Kidney capillary endothelial cell (primary cell): ENCODE measurements around the gene UNC13A.
"Not testable (repeated sequence)": the region's sequence is repeated elsewhere in the genome, so short reads cannot be mapped to it uniquely, and the experiment has no call there.

Experiments
- DNase-seq: peaks from one replicate; pipeline ENCODE4 v3.0.0-alpha.2; 2018; ENCODE audit warnings: low spot score

The UNC13A gene

GRCh38 chr19:17604372-17605025 is 83.7 kb downstream of the UNC13A start:
- no peak for DNase-seq

GRCh38 chr19:17602872-17603510 is 85.2 kb downstream of the UNC13A start:
- no peak for DNase-seq

DNA sequence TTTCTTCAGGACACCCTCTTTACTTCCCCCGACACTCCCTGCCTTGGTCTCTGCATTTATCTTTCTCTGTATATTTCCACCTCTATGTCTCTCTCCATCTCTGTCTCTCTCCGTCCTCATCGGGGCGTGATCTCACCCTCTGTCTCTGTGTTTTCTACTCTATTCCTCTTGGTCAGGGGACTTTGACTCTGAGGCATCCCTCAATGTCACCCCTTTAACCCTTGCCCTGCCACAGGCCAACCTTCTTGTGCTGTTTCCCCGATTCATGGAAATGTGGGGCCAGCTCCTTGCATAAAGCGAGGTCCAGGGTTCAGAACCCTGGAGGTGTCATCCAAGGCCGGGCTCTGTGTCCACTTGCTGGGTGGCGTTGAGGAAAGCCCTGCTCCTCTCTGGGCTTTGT is 85.9 kb downstream of the UNC13A start:
- DNase-seq, result no peak

GRCh38 chr19:17601683-17602082 is 86.5 kb downstream of the UNC13A start:
- DNase-seq, result no peak

GRCh38 chr19:17599780-17600179 is 88.4 kb downstream of the UNC13A start:
- DNase-seq, result no peak

DNA sequence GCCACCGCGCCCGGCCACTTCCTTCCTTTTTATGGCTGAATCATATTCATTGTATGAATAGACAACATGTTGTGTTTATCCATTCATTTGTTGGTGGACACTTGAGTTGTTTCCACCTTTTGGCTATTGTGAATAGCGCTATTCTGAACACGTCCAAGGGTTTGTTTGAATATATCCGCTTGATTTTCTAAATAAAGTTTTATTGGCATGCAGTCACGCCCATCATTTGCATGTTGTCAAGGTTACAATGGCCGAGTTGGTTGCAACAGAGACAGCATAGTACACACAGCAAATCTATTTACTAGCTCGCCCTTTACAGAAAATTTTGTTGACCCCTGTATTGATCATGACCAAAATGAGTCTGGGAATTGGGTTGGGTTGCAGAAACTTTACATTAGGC is 89.2 kb downstream of the UNC13A start:
- no peak for DNase-seq

GRCh38 chr19:17598063-17598462 is 90.1 kb downstream of the UNC13A start:
- not testable (repeated sequence) for DNase-seq

DNA sequence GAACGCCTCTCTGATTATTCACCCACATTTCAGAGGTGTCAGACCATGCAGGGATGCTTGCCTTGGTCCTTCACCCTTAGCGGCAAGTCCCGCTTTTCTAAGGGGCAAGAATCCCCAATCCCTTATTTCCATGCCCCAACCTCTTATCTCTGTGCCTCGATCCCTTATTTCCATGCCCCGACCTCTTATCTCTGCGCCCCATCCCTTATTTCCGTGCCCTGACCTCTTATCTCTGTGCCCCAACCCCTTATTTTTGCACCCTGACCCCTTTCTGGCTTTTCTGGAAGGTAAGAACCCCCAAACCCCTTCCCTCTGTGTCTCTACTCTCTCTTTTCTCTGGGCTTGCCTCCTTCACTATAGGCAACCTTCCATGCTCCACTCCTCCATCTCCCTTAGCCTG is 93.9 kb downstream of the UNC13A start:
- DNase-seq, result not testable (repeated sequence)

- DNase-seq, result no peak
Observed at GRCh38 chr19:17590866-17591265, 97.3 kb downstream of the UNC13A start.

DNA sequence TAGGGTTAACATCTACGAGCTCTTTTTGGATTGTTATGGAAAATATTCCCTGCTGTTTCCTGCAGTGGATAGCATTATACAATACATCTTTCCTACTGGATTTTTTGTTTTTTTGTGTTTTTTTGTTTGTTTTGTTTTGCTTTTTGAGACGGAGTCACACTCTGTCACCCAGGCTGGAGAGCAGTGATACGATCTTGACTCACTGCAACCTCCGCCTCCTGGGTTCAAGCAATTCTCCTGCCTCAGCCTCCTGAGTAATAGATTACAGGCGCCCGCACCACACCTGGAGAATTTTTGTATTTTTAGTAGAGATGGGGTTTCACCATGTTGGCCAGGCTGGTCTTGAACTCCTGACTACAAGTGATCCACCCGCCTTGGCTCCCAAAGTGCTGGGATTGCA is 102.8 kb downstream of the UNC13A start:
- not testable (repeated sequence) for DNase-seq

GRCh38 chr19:17584132-17584531 is 104.0 kb downstream of the UNC13A start:
- DNase-seq, result no peak

DNA sequence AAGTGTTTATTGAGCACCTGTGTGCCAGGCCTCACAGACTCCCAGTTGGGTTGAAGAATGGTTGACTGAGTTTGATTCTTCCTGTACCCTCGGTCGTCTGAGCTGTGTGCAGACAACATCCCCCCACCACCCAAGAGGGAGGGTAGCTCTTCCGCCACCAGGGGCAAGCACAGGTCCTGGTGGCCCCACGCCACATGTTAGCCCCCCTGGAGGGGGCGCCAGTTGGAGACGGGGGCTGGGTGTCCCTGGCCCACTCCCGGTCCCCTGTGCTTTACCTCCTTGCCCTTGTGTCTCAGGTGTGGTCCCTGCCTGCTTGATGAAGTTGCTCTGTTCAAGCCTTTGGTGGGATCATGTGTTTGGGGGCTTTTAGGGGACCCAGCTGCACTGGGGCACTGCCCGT is 105.5 kb downstream of the UNC13A start:
- DNase-seq, result no peak

GRCh38 chr19:17581211-17581874 is 106.8 kb downstream of the UNC13A start:
- DNase-seq, result no peak

DNA sequence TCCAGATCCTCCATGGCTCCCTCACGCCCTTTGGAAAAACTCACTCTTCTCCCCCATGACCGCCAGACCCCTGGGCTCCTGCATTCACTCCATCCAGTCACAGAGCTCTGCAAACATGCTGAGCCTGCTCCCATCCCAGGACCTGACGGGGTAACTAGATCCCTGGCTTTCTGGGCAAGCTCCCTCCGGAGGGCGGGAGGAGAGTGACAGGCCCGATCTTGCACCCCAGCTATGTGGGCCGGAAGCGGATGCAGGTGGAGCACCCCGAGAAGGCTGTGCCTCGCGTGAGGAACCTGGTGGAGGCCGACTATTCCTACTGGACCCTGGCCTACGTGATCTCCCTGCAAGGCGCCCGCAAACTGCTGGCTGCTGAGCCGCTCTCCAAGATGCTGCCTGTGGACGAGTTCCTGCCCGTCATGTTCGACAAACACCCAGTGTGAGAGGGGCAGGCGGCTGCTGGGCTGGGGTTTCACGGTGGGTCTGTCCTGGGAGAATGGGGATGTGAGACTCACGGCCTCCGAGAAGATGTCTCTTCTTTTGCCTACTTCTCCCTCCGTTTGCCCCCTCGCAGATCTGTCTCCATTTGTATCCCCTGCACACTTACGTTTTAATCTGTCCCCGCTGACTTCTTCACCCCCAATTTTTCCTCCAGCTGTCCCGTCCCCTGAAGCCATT is 107.5 kb downstream of the UNC13A start:
- no peak for DNase-seq

- DNase-seq, result peak; percentile 47
Observed at GRCh38 chr19:17579661-17580244, 108.4 kb downstream of the UNC13A start.

- DNase-seq, result no peak
Observed at GRCh38 chr19:17577457-17578097, 110.6 kb downstream of the UNC13A start.

DNA sequence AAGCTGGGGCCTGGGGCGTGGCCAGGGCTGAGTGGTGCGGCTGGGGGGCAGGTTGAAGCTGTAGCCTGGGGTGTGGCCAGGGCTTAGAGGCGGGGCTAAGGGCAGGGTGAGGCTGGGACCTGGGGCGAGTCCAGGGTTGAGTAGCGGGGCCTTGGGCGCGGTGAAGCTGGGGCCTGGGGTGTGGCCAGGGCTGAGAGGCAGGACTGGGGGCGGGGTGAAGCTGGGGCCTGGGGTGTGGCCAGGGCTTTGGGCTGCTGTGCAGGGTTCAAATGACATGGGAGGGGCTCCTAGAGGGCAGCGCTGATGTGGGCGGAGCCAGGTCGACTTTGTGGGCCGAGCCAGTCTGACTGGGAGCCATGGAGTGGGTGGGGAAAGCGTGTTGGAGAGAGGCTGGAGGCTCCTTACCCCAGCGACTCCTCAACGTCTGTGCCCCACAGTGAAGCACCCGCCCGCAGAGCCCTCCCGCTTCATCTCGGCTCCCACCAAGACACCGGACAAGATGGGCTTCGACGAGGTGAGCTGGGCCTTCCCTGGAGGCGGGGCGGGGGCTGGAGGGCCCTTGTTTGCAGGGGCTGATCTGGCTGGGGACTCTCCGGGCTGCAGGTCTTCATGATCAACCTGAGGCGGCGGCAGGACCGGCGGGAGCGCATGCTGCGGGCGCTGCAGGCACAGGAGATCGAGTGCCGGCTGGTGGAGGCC is 111.2 kb downstream of the UNC13A start:
- no peak for DNase-seq

GRCh38 chr19:17575871-17576757 is 112.0 kb downstream of the UNC13A start:
- no peak for DNase-seq

- no peak for DNase-seq
Observed at GRCh38 chr19:17572638-17573037, 115.5 kb downstream of the UNC13A start.

DNA sequence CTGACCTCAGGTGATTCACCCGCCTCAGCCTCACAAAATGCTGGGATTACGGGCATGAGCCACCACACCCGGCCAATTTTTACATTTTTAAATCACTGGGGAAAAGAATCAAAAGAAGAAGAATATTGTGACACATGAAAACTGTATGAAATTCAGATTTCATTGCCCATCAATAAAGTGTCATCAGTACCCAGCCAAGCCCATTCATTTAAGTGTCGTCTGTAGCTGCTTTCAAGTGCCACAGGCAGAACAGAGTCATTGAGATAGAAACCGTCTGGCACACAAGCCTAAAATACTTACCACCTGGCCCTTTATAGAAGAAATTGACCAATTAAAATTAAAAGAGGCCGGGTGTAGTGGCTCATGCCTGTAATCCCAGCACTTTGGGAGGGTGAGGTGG is 117.4 kb downstream of the UNC13A start:
- DNase-seq, result no peak
